HCT116 (cell line): Measurements from ENCODE around the gene TMEM139. TPM values are rescaled to one million over a fixed set of nuclear protein-coding genes. Genes with fewer than 3 reads are reported as not detected.
A peak's percentile ranks its signal among the peaks of the same experiment; 100 is the strongest.

Experiments
- ATAC-seq: fragments of 200-7000 bp; cut with Tn5 transposase; 2 replicates; pipeline ENCODE4 v1.9.1; 2020; ENCODE audit warnings: mild to moderate bottlenecking, moderate library complexity
- BruUV-seq: library from RNA; stranded (reverse); fragments of 400-500 nt; replicated peaks from 2 replicates; lab custom pipeline; 2021; lab: Mats Ljungman, UMichigan
- CTCF ChIA-PET: fragments of 300-600 bp; sonication (Branson Sonifier 250); formaldehyde crosslinking; loops from one replicate; lab custom pipeline; 2021; ENCODE audit warnings: antibody characterized with exemption; lab: Charles Lee
- POLR2A ChIA-PET: fragments of 300-600, 350-600 bp; sonication (Branson Sonifier 250); formaldehyde crosslinking; loops from one replicate; lab custom pipeline; 2021; ENCODE audit warnings: antibody characterized with exemption; lab: Charles Lee
- RAD21 ChIA-PET, 2 experiments: fragments of 300-600 bp; sonication (Branson Sonifier 250); formaldehyde crosslinking; loops; one replicate each; lab custom pipeline; 2023; ENCODE audit warnings: low total read pairs in 2 of 2; ENCODE audit not compliant: uncharacterized antibody in 2 of 2, unreplicated experiment in 2 of 2, low non-redundant PET in 1 of 2; lab: Charles Lee
- DNase-seq: peaks from one replicate; pipeline ENCODE4 v3.0.0-alpha.2; 2010; ENCODE audit warnings: low read depth, low spot score
- H2AFZ ChIP-seq: fragments of 200-600 bp; shearing (Covaris generic), sonication (generic); 2 replicates; pipeline ENCODE4 v1.6.1; 2017; ENCODE audit warnings: low read depth, mixed run types, mixed read lengths, antibody characterized with exemption, low read length; ENCODE audit not compliant: poor library complexity, severe bottlenecking
- H3K27ac ChIP-seq: 2 replicates; pipeline ENCODE4 v1.5.1; 2012; ENCODE audit warnings: low read depth, low read length
- H3K27me3 ChIP-seq: fragments of 200-600 bp; sonication (generic); 2 replicates; pipeline ENCODE4 v1.6.1; 2016; ENCODE audit warnings: mixed run types, low read length, mixed read lengths; ENCODE audit not compliant: insufficient read depth
- H3K36me3 ChIP-seq, 2 experiments: fragments of 200-500 bp in 1 of 2; fragments of 200-600 bp in 1 of 2; sonication (Bioruptor generic) in 1 of 2; sonication (generic) in 1 of 2; 2 replicates each; pipeline versions ENCODE4 v1.5.1 to v1.6.1; 2014 to 2016; ENCODE audit warnings: low read length in 2 of 2, inconsistent platforms in 1 of 2, mixed read lengths in 1 of 2, mixed run types in 1 of 2; ENCODE audit not compliant: insufficient read depth in 2 of 2, control insufficient read depth in 1 of 2
- H3K4me1 ChIP-seq, 2 experiments: fragments of 200-600 bp in 1 of 2; sonication (generic) in 1 of 2; 2 replicates each; pipeline versions ENCODE4 v1.5.1 to v1.6.1; 2012 to 2017; ENCODE audit warnings: low read length in 2 of 2, inconsistent platforms in 1 of 2, mild to moderate bottlenecking in 1 of 2, mixed read lengths in 1 of 2, mixed run types in 1 of 2, moderate library complexity in 1 of 2; ENCODE audit not compliant: insufficient read depth in 2 of 2, control insufficient read depth in 1 of 2
- H3K4me2 ChIP-seq: fragments of 200-600 bp; sonication (generic); 2 replicates; pipeline ENCODE4 v1.6.1; 2017; ENCODE audit warnings: mixed run types, low read length, mixed read lengths
- H3K4me3 ChIP-seq, 2 experiments: fragments of 200-600 bp in 1 of 2; sonication (generic) in 1 of 2; replicated peaks in 1 of 2; 2 replicates each; pipeline ENCODE4 v1.5.1; 2011 to 2016; ENCODE audit warnings: low read length in 2 of 2, control low read depth in 1 of 2, low read depth in 1 of 2, mild to moderate bottlenecking in 1 of 2, mixed read lengths in 1 of 2, mixed run types in 1 of 2
- H3K79me2 ChIP-seq: fragments of 200-600 bp; sonication (generic); 2 replicates; pipeline ENCODE4 v1.6.1; 2017; ENCODE audit warnings: mild to moderate bottlenecking, mixed run types, low read length, moderate library complexity, mixed read lengths; ENCODE audit not compliant: insufficient read depth
- H3K9ac ChIP-seq: fragments of 200-600 bp; sonication (generic); 2 replicates; pipeline ENCODE4 v1.6.1; 2016; ENCODE audit warnings: low read length, mixed read lengths
- H3K9me2 ChIP-seq: fragments of 200-600 bp; sonication (generic), shearing (Covaris generic); 2 replicates; pipeline ENCODE4 v1.6.1; 2017; ENCODE audit warnings: mixed run types, mild to moderate bottlenecking, moderate library complexity; ENCODE audit not compliant: insufficient read depth
- H3K9me3 ChIP-seq, 2 experiments: fragments of 200-500 bp in 1 of 2; fragments of 200-600 bp in 1 of 2; sonication (Bioruptor generic) in 1 of 2; sonication (generic) in 1 of 2; 2 replicates each; pipeline ENCODE4 v1.6.1; 2014 to 2017; ENCODE audit warnings: low read length in 2 of 2, mixed read lengths in 2 of 2, inconsistent platforms in 1 of 2, low read depth in 1 of 2, mild to moderate bottlenecking in 1 of 2, mixed run types in 1 of 2, moderate library complexity in 1 of 2; ENCODE audit not compliant: control insufficient read depth in 1 of 2, insufficient read depth in 1 of 2
- H4K20me1 ChIP-seq: fragments of 200-600 bp; sonication (generic), shearing (Covaris generic); 2 replicates; pipeline ENCODE4 v1.6.1; 2017; ENCODE audit warnings: mixed run types, mild to moderate bottlenecking, moderate library complexity; ENCODE audit not compliant: insufficient read depth
- CBX3 ChIP-seq: IDR thresholded peaks from 2 replicates; pipeline ENCODE4 v1.6.1; 2012; ENCODE audit warnings: low read depth
- CEBPB ChIP-seq: IDR thresholded peaks from 2 replicates; pipeline ENCODE4 v1.6.1; 2012; ENCODE audit warnings: low read depth
- EGR1 ChIP-seq: IDR thresholded peaks from 2 replicates; pipeline ENCODE4 v1.6.1; 2012; ENCODE audit warnings: low read depth
- ELF1 ChIP-seq: IDR thresholded peaks from 2 replicates; pipeline ENCODE4 v1.6.1; 2012; ENCODE audit warnings: low read depth, borderline replicate concordance
- EZH2 ChIP-seq: fragments of 200-600 bp; sonication (generic); IDR thresholded peaks from 2 replicates; pipeline ENCODE4 v1.6.1; 2017; ENCODE audit warnings: antibody characterized with exemption, mixed run types
- EZH2phosphoT487 ChIP-seq: fragments of 200-600 bp; IDR thresholded peaks from 2 replicates; pipeline ENCODE4 v1.6.1; 2018; ENCODE audit warnings: antibody characterized with exemption, borderline replicate concordance
- FOSL1 ChIP-seq: IDR thresholded peaks from 2 replicates; pipeline ENCODE4 v1.6.1; 2012; ENCODE audit warnings: low read depth
- POLR2A ChIP-seq: IDR thresholded peaks from 2 replicates; pipeline ENCODE4 v1.7.0; 2011; ENCODE audit warnings: borderline replicate concordance; ENCODE audit not compliant: insufficient read depth, insufficient read length; ENCODE audit errors: extremely low read depth
- POLR2AphosphoS5 ChIP-seq: IDR thresholded peaks from 2 replicates; pipeline ENCODE4 v1.6.1; 2011; ENCODE audit warnings: mild to moderate bottlenecking, low read depth, low read length, moderate library complexity
- SP1 ChIP-seq: IDR thresholded peaks from 2 replicates; pipeline ENCODE4 v1.6.1; 2012; ENCODE audit warnings: low read depth
- YY1 ChIP-seq: IDR thresholded peaks from 2 replicates; pipeline ENCODE4 v1.6.1; 2011; ENCODE audit warnings: low read length, low read depth, moderate library complexity, mild to moderate bottlenecking; ENCODE audit not compliant: insufficient replicate concordance; ENCODE audit errors: extremely low read depth
- intact Hi-C: fragments of 100-400 bp; cut with micrococcal nuclease; formaldehyde crosslinking; loops from 2 replicates; pipeline ENCODE4 v1.10.0; 2022
- total RNA-seq: library from RNA; stranded (reverse); gene quantifications from one replicate; pipeline ENCODE4 v1.2.1, GENCODE V29; 2021; ENCODE audit not compliant: unreplicated experiment
- TF ChIP-seq, protein P1 (sequence below): IDR thresholded peaks from 2 replicates; pipeline ENCODE4 v1.6.1; 2012; ENCODE audit warnings: low read depth
- TF ChIP-seq, protein P2 (sequence below): IDR thresholded peaks from 2 replicates; pipeline ENCODE4 v1.6.1; 2011; ENCODE audit warnings: mild to moderate bottlenecking, low read length, moderate library complexity; ENCODE audit not compliant: insufficient replicate concordance; ENCODE audit errors: extremely low read depth
- TF ChIP-seq, protein P3 (sequence below), 3 experiments: fragments of 200-600 bp in 1 of 3; sonication (generic) in 1 of 3; IDR thresholded peaks in 2 of 3; conservative IDR thresholded peaks in 1 of 3; 2 replicates each; pipeline ENCODE4 v1.5.1; 2012 to 2017; ENCODE audit warnings: low read depth in 2 of 3, low read length in 2 of 3, antibody characterized with exemption in 1 of 3, borderline replicate concordance in 1 of 3, control low read depth in 1 of 3, mild to moderate bottlenecking in 1 of 3, mixed read lengths in 1 of 3, mixed run types in 1 of 3, moderate library complexity in 1 of 3; ENCODE audit not compliant: insufficient read depth in 1 of 3

The TMEM139 gene
- total RNA-seq, 1 experiment from 2014 or later: 9.9 TPM

DNA sequence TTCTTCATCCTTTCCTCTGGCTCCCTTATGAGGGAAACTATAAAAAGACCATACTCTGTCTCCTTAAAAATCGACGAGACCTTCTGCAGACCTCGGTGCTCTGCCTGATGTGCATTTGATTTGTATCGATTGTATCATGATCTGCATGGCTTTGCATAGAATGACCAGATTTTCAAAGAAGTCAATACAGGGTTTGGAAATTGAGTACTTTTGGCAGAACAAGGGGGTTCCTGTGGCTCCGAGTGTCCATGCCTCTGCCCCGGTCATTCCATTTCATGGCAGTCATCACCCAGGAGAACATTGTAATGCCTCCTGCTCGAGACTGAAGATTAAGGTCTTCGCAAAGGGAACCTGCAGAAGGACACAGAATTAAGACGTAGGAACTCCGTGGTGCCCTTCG is 4.1 kb downstream of the TMEM139 start:
- intact Hi-C loops: no loop called here
- ATAC-seq: no peak
- Histone ChIP-seq H3K4me3 (peak overlapping the region; percentile 81 to 96), H3K4me1 (peaks cover 27 to 51% of the 10 kb centered on the region in 2 experiments), H3K79me2 (peaks cover 44% of the 10 kb centered on the region), H3K36me3 (peaks cover 19 to 23% of the 10 kb centered on the region in 2 experiments; a peak in 3 of 4 replicates), H3K27ac (peak overlapping the region; percentile 66), H4K20me1 (no peaks in the 10 kb centered on the region), H3K27me3 (no peaks in the 10 kb centered on the region), H3K4me2 (peak overlapping the region; percentile 82), H3K9me3 (no peaks in the 10 kb centered on the region; a peak in 1 of 4 replicates), H3K9me2 (no peaks in the 10 kb centered on the region), H2AFZ (no peak overlapping the region), H3K9ac (peak overlapping the region; percentile 98)
- no peak for DNase-seq
- ChIA-PET CTCF (no interaction called here), RAD21 (no interaction called here), POLR2A (no interaction called here)
- TF ChIP-seq CBX3 (no peak), POLR2A (no peak), EGR1 (no peak), YY1 (no peak), FOSL1 (no peak), POLR2AphosphoS5 (no peak), EZH2phosphoT487 (no peak), SP1 (no peak), EZH2 (no peak), ELF1 (no peak), CEBPB (no peak)
- TF ChIP-seq, protein P1, sequence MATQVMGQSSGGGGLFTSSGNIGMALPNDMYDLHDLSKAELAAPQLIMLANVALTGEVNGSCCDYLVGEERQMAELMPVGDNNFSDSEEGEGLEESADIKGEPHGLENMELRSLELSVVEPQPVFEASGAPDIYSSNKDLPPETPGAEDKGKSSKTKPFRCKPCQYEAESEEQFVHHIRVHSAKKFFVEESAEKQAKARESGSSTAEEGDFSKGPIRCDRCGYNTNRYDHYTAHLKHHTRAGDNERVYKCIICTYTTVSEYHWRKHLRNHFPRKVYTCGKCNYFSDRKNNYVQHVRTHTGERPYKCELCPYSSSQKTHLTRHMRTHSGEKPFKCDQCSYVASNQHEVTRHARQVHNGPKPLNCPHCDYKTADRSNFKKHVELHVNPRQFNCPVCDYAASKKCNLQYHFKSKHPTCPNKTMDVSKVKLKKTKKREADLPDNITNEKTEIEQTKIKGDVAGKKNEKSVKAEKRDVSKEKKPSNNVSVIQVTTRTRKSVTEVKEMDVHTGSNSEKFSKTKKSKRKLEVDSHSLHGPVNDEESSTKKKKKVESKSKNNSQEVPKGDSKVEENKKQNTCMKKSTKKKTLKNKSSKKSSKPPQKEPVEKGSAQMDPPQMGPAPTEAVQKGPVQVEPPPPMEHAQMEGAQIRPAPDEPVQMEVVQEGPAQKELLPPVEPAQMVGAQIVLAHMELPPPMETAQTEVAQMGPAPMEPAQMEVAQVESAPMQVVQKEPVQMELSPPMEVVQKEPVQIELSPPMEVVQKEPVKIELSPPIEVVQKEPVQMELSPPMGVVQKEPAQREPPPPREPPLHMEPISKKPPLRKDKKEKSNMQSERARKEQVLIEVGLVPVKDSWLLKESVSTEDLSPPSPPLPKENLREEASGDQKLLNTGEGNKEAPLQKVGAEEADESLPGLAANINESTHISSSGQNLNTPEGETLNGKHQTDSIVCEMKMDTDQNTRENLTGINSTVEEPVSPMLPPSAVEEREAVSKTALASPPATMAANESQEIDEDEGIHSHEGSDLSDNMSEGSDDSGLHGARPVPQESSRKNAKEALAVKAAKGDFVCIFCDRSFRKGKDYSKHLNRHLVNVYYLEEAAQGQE: no peak
- TF ChIP-seq, protein P2, sequence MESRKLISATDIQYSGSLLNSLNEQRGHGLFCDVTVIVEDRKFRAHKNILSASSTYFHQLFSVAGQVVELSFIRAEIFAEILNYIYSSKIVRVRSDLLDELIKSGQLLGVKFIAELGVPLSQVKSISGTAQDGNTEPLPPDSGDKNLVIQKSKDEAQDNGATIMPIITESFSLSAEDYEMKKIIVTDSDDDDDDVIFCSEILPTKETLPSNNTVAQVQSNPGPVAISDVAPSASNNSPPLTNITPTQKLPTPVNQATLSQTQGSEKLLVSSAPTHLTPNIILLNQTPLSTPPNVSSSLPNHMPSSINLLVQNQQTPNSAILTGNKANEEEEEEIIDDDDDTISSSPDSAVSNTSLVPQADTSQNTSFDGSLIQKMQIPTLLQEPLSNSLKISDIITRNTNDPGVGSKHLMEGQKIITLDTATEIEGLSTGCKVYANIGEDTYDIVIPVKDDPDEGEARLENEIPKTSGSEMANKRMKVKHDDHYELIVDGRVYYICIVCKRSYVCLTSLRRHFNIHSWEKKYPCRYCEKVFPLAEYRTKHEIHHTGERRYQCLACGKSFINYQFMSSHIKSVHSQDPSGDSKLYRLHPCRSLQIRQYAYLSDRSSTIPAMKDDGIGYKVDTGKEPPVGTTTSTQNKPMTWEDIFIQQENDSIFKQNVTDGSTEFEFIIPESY: no peak
- TF ChIP-seq, protein P3, sequence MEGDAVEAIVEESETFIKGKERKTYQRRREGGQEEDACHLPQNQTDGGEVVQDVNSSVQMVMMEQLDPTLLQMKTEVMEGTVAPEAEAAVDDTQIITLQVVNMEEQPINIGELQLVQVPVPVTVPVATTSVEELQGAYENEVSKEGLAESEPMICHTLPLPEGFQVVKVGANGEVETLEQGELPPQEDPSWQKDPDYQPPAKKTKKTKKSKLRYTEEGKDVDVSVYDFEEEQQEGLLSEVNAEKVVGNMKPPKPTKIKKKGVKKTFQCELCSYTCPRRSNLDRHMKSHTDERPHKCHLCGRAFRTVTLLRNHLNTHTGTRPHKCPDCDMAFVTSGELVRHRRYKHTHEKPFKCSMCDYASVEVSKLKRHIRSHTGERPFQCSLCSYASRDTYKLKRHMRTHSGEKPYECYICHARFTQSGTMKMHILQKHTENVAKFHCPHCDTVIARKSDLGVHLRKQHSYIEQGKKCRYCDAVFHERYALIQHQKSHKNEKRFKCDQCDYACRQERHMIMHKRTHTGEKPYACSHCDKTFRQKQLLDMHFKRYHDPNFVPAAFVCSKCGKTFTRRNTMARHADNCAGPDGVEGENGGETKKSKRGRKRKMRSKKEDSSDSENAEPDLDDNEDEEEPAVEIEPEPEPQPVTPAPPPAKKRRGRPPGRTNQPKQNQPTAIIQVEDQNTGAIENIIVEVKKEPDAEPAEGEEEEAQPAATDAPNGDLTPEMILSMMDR (IDR thresholded peaks at IDR 0.05 in 2 of 3, conservative IDR thresholded peaks at IDR 0.05 in 1 of 3; ENCODE audit: borderline replicate concordance in 1 of 3, insufficient read depth in 1 of 3, low read depth in 2 of 3, low read length in 2 of 3): no peak
- BruUV-seq: TSS peak; percentile 45
